ENCODE measurements around the gene CRYBA2.
A peak's percentile ranks its signal among the peaks of the same experiment; 100 is the strongest.

The CRYBA2 gene

DNA sequence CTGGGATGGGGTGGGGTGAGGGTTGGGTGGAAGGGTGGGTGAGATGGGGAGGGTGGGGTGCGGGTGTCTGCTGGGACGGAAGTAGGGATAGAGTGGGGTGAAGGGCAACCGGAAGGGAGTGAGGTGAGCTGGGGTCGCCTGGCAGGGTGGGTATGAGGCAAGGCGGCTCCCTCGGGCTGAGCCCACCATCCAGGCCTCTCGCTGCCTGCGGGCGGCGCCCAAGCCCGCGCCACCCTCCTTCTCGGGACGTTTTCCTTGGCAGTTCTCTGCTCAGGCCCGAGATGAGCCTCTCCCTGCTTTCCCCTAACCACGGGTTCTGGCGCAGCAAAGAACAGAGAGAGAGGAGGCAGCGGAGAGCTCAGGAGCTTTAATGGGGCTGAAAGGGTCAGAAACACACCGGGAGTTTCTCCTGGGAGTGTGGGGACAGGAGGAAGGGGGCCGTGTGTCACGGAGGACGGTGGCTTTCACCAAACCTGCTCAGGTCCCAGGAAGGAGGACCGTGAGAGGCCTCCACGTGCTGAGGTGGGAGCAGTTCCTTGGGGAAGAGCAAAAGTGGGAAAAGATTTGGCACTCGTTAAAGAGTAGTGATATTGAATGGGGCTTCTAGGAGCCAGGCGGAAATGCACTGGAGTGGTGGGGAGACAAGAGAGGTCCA is 12.4 kb downstream of the CRYBA2 start:
- no peak for DNase-seq

GRCh38 chr2:218979846-218980734 is 13.1 kb downstream of the CRYBA2 start:
- DNase-seq: peak; percentile 66

DNA sequence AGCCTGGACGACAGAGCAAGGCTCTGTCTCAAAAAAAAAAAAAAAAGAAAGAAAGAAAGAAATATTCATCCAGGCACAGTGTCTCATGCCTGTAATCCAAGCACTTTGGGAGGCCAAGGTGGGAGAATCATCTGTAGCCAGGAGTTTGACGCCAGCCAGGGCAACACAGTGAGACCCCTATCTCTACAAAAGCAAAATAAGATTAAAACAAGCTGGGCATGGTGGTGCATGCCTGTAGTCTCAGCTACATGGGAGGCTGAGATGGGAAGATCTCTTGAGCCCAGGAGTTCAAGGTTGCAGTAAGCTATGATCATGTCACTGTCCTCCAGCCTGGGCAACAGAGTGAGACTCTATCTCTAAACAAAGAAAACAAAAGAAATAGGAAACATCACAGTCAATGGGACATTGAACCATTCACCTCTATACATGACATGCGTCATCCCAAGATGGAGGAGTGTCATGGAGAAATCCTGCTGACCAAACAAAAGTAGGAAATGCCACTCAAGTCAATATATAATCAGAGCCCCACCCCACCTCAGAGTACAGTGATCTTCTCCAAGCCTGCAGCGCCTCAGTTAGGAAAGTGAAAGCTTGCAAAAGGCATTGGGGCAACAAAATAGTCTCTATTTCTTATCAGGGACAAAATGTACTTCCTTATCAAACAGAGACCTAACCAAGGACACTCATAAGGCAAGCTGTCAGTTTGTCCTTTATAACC is 18.0 kb downstream of the CRYBA2 start:
- DNase-seq: no peak

GRCh38 chr2:218970894-218971293 is 22.3 kb downstream of the CRYBA2 start:
- DNase-seq: no peak

DNA sequence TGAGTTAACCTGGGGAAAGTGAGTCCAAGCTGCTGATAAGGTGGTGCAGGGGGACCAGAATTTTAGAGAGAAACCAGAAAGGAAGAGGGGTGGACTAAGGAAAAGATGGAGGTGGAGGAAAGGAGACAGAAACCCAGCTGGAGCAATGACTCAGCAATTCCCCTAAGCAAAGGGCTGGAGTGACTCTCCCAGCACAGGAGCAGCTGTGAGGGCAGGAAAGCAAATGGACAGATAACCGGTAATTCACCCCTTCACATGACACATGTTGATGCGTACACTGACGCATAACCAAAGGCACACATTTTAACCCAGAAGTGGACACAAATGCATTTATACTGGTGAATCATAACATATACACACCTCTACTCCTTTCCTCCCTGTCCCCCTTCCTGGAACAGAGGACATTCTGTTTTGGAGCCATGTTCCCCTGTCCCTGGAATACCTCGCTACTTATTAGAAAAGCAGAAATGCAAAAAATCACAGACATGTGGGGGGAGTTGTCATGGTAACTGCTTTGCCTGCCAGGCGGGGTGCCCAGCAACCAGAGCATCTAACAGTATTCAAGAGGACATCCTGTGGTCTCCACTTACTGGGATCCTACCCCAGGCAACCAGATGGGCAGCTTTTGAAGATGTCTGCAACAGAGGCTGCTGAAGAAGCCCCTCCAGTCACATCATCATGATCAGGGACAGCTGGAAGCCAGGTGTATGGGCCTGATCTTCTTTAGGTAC is 29.0 kb downstream of the CRYBA2 start:
- DNase-seq: peak; percentile 92

GRCh38 chr2:218963601-218964000 is 29.6 kb downstream of the CRYBA2 start:
- DNase-seq: peak; percentile 24

DNA sequence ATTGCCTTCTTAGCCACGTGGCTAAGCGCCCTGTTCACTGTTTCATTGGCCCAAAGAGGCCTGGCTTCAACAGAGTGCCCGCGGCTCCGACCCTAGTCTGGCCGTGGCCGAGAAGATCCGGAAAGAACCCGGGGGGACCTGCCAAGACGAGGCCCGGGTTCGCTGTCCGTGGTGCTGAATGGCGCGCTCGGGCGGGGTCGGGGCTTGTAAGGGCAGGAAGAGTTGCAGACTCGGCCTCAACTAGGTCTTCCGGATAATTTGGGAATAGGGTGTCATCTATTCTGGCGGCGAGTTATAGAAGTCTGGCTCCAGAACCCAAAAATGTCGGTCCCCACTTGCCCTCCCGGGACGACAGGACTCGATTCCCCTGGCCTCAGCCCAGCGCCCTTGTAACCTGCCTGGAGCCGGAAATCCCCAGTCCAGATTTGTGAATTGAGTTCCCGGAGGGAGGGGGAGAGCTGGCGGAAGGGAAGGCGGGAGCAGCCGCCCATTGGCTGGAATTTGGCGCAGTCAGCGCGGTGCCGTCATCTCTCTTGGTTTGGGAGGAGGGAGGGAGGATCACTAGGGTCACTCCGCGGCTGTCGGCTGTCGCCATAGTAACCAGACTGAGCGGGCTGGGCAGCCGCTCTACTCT is 30.2 kb downstream of the CRYBA2 start:
- DNase-seq: peak; percentile 97

- peak; percentile 7 for DNase-seq
Measured at GRCh38 chr2:218961651-218962570, 31.3 kb downstream of the CRYBA2 start.

GRCh38 chr2:218961229-218961628 is 32.0 kb downstream of the CRYBA2 start:
- DNase-seq: no peak

- DNase-seq: no peak
Measured at GRCh38 chr2:218960309-218961165, 32.7 kb downstream of the CRYBA2 start.

DNA sequence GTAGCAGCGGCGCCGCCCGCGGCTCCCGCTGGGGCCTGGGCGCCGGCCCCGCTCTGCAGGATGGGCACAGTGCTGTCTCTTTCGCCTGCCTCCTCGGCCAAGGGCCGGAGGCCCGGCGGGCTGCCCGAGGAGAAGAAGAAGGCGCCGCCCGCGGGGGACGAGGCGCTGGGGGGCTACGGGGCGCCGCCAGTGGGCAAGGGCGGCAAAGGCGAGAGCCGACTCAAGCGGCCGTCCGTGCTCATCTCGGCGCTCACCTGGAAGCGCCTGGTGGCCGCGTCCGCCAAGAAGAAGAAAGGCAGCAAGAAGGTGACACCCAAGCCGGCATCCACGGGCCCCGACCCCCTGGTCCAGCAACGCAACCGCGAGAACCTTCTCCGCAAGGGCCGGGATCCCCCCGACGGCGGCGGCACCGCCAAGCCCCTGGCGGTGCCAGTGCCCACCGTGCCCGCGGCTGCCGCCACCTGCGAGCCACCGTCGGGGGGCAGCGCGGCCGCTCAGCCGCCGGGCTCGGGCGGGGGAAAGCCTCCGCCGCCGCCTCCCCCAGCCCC is 33.4 kb downstream of the CRYBA2 start:
- DNase-seq: no peak

DNA sequence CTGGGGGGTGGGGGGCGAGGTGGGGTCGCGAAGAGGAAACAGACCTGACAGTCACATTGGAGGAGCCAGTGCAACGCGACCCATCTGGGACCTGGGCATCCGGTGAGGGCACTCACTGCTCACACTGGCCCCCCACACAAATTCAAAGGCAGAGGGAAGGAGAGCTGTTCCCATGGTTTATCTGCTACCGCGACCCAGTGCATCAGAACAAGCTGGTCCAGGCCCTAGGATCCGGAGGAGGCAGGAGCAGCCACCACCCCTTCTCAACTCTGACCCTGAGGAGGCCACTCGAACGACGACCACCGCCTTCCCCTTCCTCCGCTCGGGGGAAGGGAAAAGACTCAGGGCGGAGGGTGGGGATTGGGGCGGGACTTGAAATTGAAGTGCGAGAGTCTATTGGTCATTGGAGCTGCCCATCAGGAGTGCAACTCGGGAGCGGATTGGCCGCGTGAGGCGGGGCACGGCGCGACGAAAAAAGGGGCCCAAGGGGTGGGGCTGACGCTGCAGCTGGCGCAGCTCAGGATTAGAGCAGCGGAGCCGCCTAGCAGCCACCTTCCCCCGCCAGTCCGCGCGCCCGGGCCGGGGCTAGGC is 34.0 kb downstream of the CRYBA2 start, which contains the start of gene CDK5R2:
Gene CDK5R2, plus strand, starts transcription at position 526 of the 591 bp plus-strand sequence. CDS start 155 bp downstream, outside the sequence.
- DNase-seq: peak; percentile 77

- no peak for DNase-seq
Measured at GRCh38 chr2:218958276-218958675, 34.9 kb downstream of the CRYBA2 start.

DNA sequence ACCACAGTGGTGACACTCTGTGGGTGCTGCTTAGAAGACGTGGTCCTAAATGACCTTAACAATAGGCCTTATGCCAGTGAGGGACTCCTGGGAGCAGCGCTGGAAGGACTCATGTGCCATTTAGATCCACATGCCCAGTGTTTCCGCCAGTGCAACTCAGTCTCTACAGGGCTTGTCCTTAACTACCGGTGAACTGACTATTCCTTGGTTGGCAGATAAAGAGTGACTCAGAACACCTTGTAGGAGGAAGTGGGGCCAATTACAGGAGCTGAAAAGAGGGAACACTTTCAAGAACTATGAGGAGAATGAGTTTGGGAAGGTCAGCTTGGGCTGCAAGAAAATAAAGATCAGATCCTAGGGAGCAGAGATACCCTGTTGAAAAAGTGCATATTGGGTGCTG is 35.6 kb downstream of the CRYBA2 start:
- no peak for DNase-seq

DNA sequence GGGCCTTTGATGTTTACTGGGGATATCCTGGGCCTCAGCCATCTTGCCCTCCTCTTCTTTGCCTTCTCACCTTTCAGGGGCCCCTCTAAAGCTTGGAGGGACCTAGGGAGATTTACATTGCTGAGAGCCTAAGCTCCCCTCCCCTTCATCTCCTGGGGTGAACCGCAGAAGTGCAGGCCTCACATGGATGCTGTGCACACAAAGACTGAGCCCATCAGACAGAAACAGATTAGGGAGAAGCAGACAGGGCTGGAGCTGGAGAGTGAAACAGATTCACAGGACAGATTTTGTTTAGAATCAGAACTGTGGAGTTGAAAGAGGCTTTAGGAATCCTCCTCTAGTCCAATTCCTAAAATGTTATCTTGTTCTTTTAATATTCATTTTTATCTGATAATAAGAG is 37.2 kb downstream of the CRYBA2 start:
- DNase-seq: no peak

- no peak for DNase-seq
Measured at GRCh38 chr2:218954541-218955300, 38.5 kb downstream of the CRYBA2 start.

- no peak for DNase-seq
Measured at GRCh38 chr2:218953366-218953954, 39.8 kb downstream of the CRYBA2 start.

DNA sequence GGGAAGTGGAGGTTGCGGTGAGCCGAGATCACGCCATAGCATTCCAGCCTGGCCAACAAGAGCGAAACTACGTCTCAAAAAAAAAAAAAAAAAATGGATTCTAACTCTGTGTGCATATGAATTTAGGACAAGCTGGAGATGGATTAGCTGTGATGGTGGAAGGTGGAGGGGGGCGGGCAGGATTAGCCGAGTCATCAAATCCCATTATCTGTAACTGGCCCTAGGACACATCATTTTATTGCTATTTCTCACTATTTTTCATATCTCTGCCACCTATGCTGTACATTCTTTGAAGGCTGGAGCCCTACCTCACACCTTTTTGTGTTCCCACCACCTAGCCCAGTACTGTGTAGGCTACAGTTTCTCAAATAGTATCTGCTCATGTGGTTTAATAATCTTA is 41.1 kb downstream of the CRYBA2 start:
- DNase-seq: no peak
